ENCODE measurements around the gene SDK2.

The SDK2 gene

DNA sequence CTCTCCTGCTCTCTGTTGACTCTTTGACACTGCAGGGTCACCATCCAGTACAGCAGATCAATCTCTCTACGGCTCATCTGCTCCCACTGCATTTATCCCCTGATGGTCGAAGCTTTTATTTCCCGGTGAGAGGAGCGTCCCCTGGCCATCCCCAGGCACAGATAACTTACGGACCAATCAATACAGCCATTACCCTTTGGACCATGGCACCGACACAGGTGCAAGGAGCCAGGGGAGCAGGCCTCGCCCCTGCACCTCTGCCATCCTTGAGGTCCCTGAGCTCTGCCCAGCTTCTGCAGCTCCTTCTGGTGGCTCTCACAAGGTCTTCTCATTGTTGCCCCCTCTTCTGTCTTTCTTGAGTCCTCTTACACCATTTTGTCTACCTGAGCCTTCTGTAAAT lies 115.6 kb downstream of the SDK2 start:
- no peak for DNase-seq

DNA sequence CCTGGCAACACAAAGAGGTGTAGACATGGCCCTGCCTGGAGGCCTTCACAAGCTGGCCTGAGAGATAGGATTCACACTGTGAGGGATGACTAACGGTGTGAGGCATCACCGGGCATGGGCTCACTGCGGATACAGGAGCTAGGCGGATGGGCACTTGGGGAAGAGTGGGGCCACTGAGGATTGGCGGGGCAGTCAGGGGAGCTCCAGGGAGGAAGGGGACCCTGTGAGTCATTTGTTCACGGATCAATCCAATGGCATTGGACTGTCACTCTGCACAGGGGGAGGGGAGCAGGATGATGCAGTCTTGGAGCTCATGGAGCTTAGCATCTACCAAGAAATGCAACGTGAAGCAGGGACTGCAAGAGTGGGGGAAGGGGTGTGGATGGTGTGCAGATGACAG lies 117.3 kb downstream of the SDK2 start:
- no peak for DNase-seq

DNA sequence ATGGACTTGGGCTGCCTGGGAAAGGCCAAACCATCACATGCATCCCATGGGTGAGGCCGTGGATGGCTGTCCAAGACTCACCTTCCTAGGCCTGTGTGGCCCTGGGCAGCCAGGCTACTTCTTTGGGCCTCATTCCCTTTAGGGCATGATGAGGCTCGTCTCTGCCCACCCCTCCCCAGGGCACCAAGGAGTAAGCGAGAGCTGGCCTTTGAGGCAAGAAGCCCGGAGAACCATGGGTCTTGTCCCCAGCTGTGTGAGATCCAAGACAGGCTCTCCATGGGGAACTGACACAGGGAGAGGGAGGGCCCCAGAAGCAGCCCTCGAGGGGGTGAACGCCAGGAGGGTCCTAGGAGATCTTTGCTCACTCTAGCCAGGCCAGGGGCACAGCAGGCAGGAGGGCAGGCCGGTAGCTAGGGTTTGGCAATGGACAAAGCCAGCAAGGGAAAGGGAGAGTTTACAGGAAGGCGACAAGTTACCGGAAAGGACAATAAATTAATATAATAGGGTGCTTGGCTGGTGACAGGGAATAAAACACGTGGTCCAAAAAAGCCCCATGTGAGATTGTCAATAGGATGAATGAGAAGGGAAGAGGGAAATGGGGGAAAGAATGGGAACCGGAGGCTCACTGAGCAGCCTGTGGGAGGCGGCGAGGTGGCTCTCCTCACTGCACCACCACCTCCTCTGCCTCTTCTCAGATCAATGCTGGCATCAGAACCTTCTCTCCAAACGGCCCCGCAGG lies 119.1 kb downstream of the SDK2 start:
- no peak for DNase-seq

DNA sequence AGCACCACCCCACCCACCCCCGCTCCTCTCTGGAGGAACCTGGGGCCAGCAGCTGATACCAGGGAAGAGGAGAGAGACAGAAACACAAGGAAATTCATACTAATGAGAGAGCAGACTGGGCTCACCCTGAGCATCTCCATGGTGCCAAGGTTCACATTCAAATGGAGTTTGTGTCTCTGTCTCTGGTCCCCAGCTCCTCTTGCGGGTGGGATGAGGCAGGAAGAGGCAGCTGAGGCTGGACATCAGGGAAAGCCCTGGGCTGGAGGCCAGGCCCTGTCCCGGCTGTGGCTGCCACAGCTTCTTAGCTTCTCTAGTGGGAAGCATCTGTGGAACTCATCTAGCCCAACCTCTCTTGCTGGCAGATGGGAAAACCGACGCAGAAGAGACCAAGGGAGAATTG lies 121.5 kb downstream of the SDK2 start:
- DNase-seq = no peak

DNA sequence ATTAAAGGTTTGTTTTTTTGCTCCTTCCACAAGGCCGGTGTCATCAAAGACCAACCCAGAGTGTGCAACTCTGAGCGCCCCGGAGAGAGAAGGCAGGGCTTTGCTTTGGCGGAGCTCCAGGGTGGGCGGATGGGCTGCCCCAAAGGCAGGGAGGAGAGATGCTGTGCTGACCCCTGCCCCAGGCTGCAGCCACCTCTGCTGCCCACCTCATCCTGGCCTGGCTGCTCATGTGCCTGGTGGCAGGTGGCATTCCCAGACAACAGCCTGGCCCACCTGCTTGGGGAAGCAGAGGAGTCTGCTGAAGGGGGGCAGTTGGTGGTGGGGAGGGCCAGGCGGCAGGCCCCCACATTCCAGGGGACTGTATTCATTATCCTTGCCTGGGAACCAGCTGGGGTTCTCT lies 122.1 kb downstream of the SDK2 start:
- no peak for DNase-seq

DNA sequence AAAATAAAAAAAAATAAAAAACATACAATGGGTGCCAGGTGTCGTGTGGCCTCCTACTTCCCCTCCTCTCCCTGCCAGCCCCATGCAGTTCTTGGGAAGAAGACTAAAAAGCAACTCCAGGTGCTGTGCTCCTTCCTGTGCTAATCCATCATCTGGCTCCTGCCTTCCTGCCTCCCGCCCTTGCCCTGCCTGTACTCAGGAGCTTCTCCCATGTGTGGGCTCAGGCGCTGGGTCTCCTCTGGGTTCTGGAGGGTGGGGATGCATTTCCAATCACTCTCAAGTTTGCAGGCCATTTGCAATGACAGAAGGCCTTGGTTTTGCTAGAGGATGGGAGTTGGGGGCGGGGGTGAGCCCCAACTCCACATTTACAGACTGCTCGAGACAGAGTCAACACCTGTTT lies 122.9 kb downstream of the SDK2 start:
- DNase-seq = no peak

DNA sequence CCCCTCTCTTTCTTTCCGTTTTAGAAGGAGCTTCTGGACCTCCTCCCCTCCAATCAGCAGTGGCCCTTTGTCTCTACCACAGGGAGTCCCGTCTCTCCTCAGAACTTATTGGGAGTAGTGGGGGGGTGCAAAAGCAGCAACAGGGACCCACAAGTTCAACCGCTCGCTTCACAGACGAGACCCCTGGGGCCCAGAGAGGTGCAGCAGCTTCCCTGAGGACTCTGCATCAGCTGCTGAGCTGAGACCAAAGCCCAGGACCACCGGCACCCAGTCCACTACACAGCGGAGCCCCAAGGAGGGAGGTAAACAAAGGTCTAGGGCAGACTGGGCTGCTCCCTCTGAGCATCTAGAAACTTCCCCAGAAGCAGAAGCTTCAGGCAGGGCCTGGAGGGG lies 123.9 kb downstream of the SDK2 start:
- no peak for DNase-seq

DNA sequence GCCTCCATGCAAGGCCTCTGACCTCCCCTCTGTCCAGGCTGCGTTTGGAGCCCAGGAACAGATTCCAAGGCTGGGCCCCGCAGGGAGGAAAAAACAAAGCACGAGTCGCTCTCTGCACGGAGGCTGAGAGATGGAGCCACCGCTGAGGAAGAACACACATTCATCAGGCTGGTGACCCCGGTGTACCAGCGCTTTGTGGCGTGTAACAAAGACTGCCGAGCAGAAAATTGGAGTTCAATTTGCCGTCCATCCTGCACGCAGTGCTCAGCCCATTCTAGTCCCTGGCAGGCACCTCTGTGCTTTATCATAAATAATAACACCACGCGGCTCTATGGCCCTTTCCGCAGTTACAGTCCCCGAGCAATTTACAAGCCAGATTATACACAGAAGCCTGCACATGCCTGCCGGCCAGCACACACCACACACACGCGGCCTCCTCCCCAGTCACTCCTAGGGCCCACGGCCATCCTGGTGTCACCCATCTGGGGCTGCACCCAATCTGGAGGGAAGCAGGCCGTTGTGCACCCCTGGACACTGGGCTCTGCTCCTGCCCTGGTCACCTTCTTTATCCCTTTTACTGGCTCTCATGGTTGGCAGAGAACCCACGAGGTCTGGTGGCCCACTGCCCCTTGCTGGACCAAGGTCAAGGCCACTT lies 124.4 kb downstream of the SDK2 start:
- DNase-seq = no peak

DNA sequence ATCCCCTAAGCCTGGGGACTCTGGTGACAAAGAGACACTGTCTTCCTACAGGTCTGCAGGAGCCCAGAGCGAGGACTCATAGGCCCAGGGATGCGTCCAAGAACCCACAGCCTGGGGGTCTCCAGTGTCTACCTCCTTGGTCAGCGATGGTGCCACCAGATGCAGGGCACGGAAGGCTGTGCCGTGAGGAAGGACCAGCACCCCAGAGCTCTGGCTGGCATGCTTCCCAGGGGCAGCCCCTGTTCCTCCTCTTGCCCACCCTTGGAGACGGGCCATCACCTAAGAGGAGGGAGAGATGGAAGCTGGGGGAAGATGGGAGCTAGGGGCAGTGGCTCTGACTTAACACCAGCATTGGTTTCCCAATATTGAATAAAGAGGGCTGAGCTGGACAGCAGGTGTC lies 125.2 kb downstream of the SDK2 start:
- DNase-seq = no peak

DNA sequence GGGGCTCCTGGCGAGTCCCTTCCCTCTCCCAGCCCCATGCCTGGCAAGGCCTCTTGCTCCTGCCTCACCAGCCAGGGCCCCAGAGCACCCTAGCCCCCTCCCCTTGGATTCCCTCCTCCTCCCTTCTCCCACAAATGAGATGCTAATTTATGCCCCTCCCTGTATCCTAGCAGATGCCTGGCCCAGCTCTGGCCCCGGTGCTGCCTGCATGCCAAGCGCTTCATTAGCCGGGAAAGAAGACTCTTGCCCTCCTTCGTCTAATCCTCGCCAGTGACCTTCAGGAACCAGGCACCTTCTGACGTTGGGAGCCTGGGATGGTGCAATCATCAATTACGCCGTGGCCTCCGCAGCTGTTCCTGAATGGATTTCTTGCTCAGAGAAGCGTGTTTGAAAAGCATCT lies 127.8 kb downstream of the SDK2 start:
- DNase-seq = no peak

DNA sequence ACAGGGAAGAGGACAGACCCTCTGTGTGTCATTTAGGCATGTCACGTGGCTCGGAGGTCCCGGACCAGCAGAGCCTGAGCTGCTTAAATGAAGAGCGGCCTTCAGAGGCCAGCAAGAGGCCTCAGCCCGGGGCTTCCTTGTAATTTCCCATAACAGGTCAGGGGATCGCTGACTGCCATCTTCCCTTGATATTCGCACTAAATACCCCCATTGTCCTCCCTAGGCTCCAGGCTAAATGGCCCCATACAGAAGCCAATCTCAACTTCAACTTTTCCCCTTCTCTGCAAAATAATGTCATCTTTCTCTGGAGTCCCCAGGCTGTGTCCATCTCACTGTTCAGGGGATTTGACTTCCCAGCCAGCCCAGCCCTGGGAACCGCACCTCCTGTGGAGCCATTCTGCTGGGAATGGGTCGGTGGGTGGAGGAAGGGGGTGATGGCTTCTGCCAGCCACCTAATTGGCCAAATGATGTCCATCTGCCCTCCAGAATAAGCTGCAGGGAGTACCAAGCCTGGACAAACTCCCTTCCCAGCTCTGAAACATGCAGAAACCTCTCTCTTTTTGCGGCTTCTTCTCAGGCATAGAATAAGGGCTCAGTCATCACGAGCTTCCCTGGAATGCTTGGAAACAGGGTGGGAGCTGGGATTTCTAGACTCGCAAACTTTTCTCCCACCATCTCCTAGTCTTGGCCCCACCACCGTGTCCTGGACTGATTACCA lies 129.9 kb downstream of the SDK2 start:
- no peak for DNase-seq

DNA sequence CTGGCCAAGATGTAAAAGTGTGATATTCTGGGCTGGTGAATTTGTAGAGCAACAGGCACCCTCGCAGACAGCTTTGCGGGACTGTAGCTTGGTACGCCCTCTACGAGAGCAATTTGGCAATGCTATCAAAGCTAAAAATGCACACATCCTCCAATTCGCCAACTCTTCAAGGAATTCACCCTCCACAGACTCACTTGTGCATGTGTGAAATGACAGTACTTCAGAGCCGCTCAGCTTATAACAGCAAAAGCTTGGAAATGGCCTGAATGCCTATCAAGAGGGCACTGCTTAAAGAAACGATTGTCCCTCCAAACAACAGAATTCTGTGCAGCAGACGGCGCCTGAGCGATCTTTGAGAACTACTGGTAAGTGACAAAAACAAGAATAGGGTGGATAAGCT lies 130.8 kb downstream of the SDK2 start:
- DNase-seq = no peak

DNA sequence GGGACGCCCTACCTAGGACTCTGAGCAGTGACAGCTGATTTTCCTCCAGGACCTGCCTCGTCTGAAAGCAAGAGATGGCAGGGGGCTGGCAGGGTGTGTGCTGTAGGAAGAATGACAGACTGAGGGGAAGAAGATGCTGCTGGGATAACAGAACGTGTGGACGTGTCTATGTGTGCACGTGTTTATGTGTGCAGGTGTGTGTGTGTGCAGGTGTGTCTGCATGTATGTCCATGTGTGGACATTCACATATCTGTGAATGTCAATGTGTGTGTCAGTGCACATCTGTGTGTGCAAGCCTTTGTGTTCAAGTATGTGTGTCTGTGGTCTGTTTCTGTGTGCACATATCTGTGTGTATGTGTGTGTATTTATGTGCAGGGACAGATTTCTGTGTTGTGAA lies 132.5 kb downstream of the SDK2 start:
- no peak for DNase-seq

DNA sequence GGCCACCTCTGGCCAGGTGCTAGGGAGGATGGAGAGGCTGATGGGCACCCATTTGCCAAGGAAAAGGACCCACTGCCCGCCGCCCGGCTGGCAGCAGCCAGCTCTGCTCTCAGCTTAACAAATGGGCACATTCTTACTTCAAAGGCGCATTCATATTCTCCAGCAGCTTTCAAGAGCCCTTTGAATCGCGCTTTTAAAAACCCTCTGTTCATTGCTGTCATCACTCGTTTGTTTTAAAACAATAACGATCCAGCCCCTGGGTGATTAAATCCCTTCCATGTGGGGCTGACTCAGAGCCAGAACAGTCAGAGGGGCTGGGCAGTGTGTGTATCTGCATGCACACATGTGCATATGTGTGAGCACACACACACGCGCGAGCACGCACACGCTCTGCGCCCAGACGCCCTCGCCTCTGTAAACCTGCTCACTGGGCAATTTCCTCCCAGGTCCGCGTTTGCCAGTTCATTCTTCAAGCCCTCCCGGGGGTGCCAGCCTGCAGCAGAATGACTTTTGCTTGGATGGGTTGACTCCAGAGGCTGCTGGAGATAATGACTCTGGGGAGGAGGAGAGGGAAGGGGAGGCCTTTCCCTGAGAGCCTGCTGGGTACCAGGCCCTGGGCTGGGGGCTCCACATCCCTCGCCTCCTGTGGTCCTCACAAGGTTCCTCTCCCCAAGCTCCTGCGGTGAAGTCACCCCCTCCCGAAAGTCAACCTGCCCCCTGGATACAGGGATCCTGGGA lies 133.1 kb downstream of the SDK2 start:
- no peak for DNase-seq

DNA sequence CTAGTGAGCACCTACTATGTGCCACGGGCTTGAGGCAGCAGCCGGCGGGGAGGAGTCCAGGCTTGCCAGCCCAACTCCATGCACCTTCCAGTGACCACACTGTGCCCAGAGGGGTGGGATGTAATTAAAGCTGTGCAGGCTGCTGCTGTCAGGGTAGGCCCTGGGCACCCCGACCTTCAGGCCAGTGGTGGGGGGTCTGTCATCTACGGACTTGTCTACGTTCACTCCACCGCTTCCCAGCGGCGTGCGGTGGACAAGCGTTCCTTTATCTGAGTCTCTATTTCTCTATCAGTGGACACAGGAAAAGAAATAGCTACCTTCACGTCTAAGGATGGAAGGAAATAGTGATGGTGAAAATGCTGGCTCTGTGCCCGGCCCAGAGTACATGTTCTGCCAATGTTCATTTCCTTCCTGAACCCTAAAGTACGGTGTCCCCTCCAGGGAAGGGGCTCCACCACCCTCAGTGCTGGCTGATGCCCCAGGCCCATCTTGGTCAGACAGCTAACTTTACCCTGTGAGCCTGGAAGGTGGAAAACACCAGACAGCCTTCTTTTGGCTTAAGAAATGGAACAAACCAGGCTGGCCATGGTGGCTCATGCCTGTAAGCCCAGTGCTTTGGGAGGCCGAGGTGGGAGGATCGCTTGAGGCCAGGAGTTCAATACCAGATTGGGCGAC lies 135.2 kb downstream of the SDK2 start:
- no peak for DNase-seq

DNA sequence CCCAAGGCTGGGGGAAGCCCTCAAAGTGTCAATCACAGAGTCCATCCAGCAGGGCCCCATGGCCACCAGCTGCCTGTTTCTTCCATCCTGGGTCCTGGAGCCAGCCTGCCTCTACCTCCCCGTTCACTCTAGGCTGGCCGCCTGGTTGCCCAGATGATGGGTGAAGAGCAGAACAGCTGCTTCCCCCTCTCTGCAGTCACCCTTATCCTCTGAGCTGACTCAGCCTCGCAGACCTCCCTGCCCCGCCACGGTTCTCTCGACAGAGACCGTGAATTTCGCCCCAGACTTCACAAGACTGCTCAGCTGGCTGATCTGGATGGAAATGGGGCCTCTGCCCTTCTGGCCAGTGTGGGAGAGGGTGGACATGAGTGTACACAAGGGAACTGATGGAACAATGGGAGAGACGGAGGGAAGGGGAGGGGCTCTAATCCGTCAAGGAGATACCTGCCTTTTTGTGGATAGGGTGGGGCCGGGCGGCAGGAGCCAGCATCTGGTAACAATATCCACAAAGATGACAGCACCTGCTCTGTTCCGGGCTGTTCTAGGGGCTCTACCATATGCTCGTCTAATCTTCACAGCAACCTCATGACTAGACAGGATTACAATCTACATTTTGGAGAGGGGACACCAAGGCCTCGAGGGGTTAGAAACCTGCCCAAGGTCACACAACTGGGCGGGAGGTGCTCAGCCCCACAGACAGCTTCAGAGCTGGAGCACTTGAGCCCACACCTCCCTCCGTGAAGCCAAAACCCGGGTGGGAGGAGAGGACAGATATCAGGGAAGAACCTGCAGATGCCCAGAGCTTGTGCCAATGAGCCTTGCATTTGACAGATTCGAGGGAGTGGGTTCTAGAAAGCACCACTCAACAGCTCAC lies 136.0 kb downstream of the SDK2 start:
- DNase-seq = no peak

DNA sequence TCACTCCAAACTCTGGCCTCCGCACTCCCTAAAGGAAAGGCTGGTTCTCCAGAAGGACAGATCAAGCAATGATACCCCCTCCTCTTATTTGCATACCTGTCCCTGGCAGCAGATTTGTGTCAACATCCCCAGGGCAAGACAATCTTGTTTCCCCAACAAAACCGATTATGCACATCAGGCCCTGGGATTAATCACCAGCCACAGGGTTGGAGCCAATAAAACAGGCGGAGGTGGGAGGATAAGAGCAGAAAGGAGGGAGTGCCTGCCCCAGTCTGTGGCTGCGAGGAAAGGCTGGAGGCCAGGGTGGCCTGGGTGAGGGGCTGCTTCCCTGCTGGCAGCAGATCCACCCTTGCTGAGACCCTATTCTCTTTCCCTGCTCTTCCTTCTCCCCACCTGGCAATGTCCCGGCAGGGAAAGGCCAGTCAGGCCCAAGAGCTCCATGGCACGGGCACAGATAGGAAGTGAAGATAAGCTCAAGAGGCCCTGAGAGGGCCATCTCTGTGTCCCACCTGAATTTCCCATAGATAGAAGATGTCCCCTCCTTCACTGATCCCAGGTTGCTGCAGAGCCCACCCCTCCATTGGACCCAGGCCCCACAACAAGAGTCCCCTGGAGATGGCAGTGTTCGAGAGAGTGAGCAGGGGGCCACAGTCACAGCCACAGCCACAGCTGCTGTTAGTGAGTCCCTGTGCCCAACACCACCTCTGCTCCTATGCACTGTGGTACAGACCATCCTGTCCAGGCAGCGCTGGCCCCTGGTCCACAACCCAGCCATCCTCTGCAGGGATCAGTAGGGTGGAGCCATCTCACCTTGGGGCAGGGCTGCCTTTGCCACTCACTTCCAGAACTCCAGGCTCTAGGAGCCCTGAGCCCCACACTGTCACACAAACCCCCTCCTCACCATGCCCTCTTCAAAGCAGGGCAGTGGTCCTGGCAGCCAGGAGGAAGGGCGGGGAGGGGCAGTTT lies 137.5 kb downstream of the SDK2 start:
- DNase-seq = no peak

DNA sequence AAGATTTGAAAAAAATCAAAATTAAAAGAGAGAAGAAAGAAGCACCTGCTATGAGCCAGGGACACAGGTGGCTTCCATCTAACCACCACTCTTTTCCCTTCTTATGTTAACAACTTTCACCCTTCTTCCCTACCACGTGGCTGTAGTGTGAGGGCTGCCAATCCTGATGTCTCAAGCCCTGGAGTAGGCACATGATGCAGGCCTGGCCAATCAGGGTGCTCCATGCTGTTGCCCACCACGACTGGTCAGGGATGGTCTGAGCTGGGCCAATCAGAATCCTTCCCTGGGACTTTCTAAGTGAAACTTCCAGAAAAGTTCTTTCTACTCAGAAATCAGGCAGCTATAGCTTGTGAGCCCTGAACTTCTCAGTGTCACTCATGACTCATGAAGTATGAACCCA lies 140.7 kb downstream of the SDK2 start:
- DNase-seq = no peak

DNA sequence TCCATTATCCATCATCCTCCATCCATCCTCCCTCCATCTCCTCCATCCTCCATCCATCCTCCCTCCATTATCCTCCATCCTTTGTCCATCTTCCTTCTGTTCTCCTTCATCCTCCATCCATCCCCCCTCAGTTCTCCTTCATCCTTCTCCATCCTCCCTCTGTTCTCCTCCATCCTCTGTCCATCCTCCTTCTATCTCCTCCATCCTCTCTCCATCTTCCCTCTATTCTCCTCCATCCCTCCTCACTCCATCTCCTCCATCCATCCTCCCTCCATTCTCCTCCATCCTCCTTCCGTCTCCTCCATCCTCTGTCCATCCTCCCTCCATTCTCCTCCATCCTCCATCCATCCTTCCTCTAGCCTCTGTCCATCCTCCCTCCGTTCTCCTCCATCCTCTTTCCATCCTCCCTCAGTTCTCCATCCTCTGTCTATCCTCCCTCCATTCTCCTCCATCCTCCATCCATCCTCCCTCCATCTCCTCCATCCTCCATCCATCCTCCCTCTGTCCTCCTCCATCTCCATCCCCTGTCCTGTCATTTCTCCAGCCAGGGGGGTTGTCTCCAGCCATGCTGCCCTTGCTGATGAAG lies 143.7 kb downstream of the SDK2 start:
- DNase-seq = no peak

DNA sequence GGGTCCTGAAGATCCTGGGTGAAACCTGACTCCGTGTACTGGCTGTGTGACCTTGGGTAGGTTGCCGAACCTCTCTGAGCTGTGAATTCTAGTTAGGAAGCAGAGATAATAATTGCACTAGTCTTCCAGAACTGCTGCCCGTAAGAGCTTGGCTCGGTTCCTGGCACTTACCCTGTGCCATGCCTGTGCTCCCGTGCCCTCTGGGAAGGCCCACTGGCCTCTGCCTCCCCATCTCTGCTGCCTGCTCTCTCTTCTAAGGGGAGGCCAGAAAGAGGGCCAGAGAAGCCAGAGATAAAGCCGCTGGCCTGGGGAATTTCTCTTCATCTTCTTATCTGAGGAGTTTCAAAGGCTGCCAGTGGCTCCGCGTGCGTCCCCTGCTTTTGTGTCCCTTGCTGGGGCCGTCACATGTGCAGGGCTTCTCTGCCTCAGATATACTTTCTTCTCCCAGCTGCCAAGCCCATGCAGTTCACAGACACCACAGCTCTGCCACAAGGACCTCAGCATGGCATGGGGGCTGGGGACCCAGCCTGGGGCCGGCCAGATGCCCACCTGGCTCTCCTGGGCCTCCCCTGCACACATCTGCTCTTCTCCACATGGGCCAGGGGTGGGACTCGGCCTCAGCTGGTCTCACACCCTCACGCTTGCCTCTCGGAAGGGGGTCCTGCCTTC lies 145.2 kb downstream of the SDK2 start:
- no peak for DNase-seq
